B cell (primary cell): ENCODE results near the gene COMMD1. TPM values are rescaled to one million over a fixed set of nuclear protein-coding genes. Genes with fewer than 3 reads are reported as not detected.
"Not testable (repeated sequence)": the region's sequence is repeated elsewhere in the genome, so short reads cannot be mapped to it uniquely, and the experiment has no call there.

Experiments
- ATAC-seq: fragments of 200-7000 bp; cut with Tn5 transposase; one replicate; pipeline ENCODE4 v1.10.0; 2021; ENCODE audit warnings: low read depth, mild to moderate bottlenecking, moderate number of reproducible peaks, moderate library complexity
- CTCF ChIA-PET: fragments of 350-600 bp; sonication (Branson Sonifier 250); formaldehyde crosslinking; loops from one replicate; lab custom pipeline; 2021; ENCODE audit warnings: antibody characterized with exemption, inconsistent platforms; lab: Charles Lee
- POLR2A ChIA-PET: fragments of 350-600 bp; sonication (Branson Sonifier 250); formaldehyde crosslinking; loops from one replicate; lab custom pipeline; 2021; ENCODE audit warnings: antibody characterized with exemption; lab: Charles Lee
- DNase-seq: peaks from one replicate; pipeline ENCODE4 v3.0.0; 2013
- H2AFZ ChIP-seq: 2 replicates; pipeline ENCODE4 v1.6.1; 2012; ENCODE audit warnings: mild to moderate bottlenecking, low read depth, low read length; ENCODE audit not compliant: insufficient read depth, poor library complexity, severe bottlenecking
- H3K27ac ChIP-seq, 2 donors: 1 replicate in 1 of 2; 2 replicates in 1 of 2; pipeline ENCODE4 v1.5.1; 2012 to 2013; ENCODE audit warnings: low read length in 2 of 2, mild to moderate bottlenecking in 2 of 2, moderate library complexity in 1 of 2
- H3K27me3 ChIP-seq, 4 experiments: fragments of 200-600 bp in 1 of 4; sonication (generic) in 1 of 4; replicated peaks in 1 of 4; 1 replicate in 2 of 4; 2 replicates in 2 of 4; pipeline versions ENCODE4 v1.6.1 to v1.7.0; 2013 to 2016; ENCODE audit warnings: low read length in 3 of 4, mild to moderate bottlenecking in 2 of 4, mixed read lengths in 1 of 4, moderate library complexity in 1 of 4; ENCODE audit not compliant: insufficient read depth in 4 of 4, control insufficient read depth in 3 of 4; ENCODE audit errors: control extremely low read depth in 1 of 4
- H3K36me3 ChIP-seq, 2 experiments: replicated peaks in 1 of 2; 1 replicate in 1 of 2; 2 replicates in 1 of 2; pipeline versions ENCODE4 v1.6.1 to v1.7.1; 2013; ENCODE audit warnings: low read length in 1 of 2; ENCODE audit not compliant: insufficient read depth in 2 of 2, control insufficient read depth in 1 of 2; ENCODE audit errors: control extremely low read depth in 1 of 2, extremely low read depth in 1 of 2
- H3K4me1 ChIP-seq, 2 donors: fragments of 200-600 bp in 1 of 2; sonication (generic) in 1 of 2; 1 replicate in 1 of 2; 2 replicates in 1 of 2; pipeline versions ENCODE4 v1.5.1 to v1.6.1; 2013 to 2017; ENCODE audit warnings: low read length in 2 of 2; ENCODE audit not compliant: control insufficient read depth in 2 of 2, insufficient read depth in 2 of 2
- H3K4me2 ChIP-seq: replicated peaks from 2 replicates; pipeline ENCODE3; 2012; ENCODE audit warnings: mild to moderate bottlenecking, low read depth, low read length; ENCODE audit not compliant: poor library complexity, severe bottlenecking
- H3K4me3 ChIP-seq, 5 experiments: fragments of 200-600 bp in 1 of 5; sonication (generic) in 1 of 5; 1 replicate in 3 of 5; 2 replicates in 2 of 5; pipeline versions ENCODE4 v1.5.1 to v1.7.0; 2011 to 2016; ENCODE audit warnings: low read length in 4 of 5, mild to moderate bottlenecking in 4 of 5, low read depth in 2 of 5, control low read depth in 1 of 5, moderate library complexity in 1 of 5; ENCODE audit not compliant: insufficient read depth in 1 of 5; ENCODE audit errors: control extremely low read depth in 1 of 5, extremely low read depth in 1 of 5
- H3K79me2 ChIP-seq: fragments of 200-600 bp; sonication (generic); one replicate; pipeline ENCODE4 v1.6.0; 2016; ENCODE audit warnings: low read length; ENCODE audit not compliant: control insufficient read depth, insufficient read depth
- H3K9ac ChIP-seq: fragments of 200-600 bp; sonication (generic); 2 replicates; pipeline ENCODE4 v1.6.1; 2017; ENCODE audit warnings: mild to moderate bottlenecking, low read length, moderate library complexity
- H3K9me3 ChIP-seq, 3 donors: one replicate each; pipeline versions ENCODE4 v1.6.1 to v1.7.1; 2013; ENCODE audit warnings: low read length in 2 of 3; ENCODE audit not compliant: control insufficient read depth in 2 of 3, insufficient read depth in 1 of 3; ENCODE audit errors: control extremely low read depth in 1 of 3
- H4K20me1 ChIP-seq: 2 replicates; pipeline ENCODE4 v1.6.0; 2012; ENCODE audit warnings: mild to moderate bottlenecking, low read length; ENCODE audit not compliant: insufficient read depth, control insufficient read depth, poor library complexity, severe bottlenecking
- H3K27ac Mint-ChIP-seq: one replicate; pipeline ENCODE4 v1.8.0; 2021; ENCODE audit warnings: mixed read lengths
- H3K27me3 Mint-ChIP-seq: one replicate; pipeline ENCODE4 v1.8.0; 2021; ENCODE audit warnings: mixed read lengths
- H3K4me1 Mint-ChIP-seq: one replicate; pipeline ENCODE4 v1.8.0; 2021; ENCODE audit warnings: mixed read lengths
- H3K4me3 Mint-ChIP-seq: one replicate; pipeline ENCODE4 v1.8.0; 2021; ENCODE audit warnings: mixed read lengths
- H3K9me3 Mint-ChIP-seq: one replicate; pipeline ENCODE4 v1.8.0; 2022; ENCODE audit warnings: mixed read lengths; ENCODE audit not compliant: insufficient read depth
- CTCF ChIP-seq: fragments of 200-600 bp; IDR thresholded peaks from one replicate; pipeline ENCODE4 v1.8.0; 2022; ENCODE audit warnings: antibody characterized with exemption, mild to moderate bottlenecking
- EZH2 ChIP-seq: IDR thresholded peaks from 2 replicates; pipeline ENCODE4 v1.6.1; 2012; ENCODE audit warnings: borderline replicate concordance, low read depth, mild to moderate bottlenecking, moderate library complexity, low read length; ENCODE audit not compliant: insufficient read depth, poor library complexity, severe bottlenecking
- WGBS: methylation state at CpG from one replicate; pipeline ENCODE4 v1.1.5; 2013; ENCODE audit warnings: missing lambda C conversion rate; ENCODE audit not compliant: insufficient coverage; 5-methylcytosine and 5-hydroxymethylcytosine counted together
- intact Hi-C: fragments of 100-400 bp; cut with micrococcal nuclease; formaldehyde crosslinking; loops from one replicate; pipeline ENCODE4 v1.10.0; 2022
- polyA plus RNA-seq: library from polyadenylated mRNA; depleted of rRNA; stranded (reverse); fragments of >200 nt; gene quantifications from 2 replicates; pipeline ENCODE4 v1.2.3, GENCODE V29; 2012
- total RNA-seq, 2 donors: library from RNA; stranded (reverse); fragments of 120-200 nt in 1 of 2; gene quantifications; 1 replicate in 1 of 2; 2 replicates in 1 of 2; pipeline versions ENCODE4 v1.2.3 to v1.2.4, GENCODE V29; 2013 to 2022

COMMD1 gene
- total and polyA plus RNA-seq, 2 donors (not counting 1 experiment from before 2014, with no cell fraction given), result 20.6 to 25.1 TPM

GRCh38 chr2:62119311-62119974, 214.0 kb downstream of the COMMD1 start:
- Histone ChIP-seq H4K20me1 (no peaks in the 10 kb centered on the region), H2AFZ (no peak overlapping the region), H3K9me3 (no peaks in the 10 kb centered on the region), H3K4me3 (no peak overlapping the region), H3K36me3 (no peaks in the 10 kb centered on the region), H3K79me2 (peaks cover 3% of the 10 kb centered on the region), H3K4me2 (no peak overlapping the region), H3K9ac (no peak overlapping the region), H3K27me3 (no peaks in the 10 kb centered on the region), H3K27ac (no peak overlapping the region), H3K4me1 (peaks cover 8 to 11% of the 10 kb centered on the region in 2 donors)
- Mint-ChIP-seq H3K9me3 (peaks cover 2% of the 10 kb centered on the region), H3K27me3 (no peaks in the 10 kb centered on the region), H3K27ac (no peak overlapping the region), H3K4me1 (peaks cover 29% of the 10 kb centered on the region), H3K4me3 (no peak overlapping the region)
- no peak for TF ChIP-seq CTCF
- TF ChIP-seq EZH2, result no peak
- POLR2A ChIA-PET, result no interaction called here
- intact Hi-C loops, result no loop called here
- CTCF ChIA-PET, result interaction anchor here (0.8 kb wide), 1 partner anchor 14 kb away, joined by 5 read pairs; no protein-coding TSS in a partner anchor
- DNase-seq (peak; percentile 31), ATAC-seq (no peak)

GRCh38 chr2:62126239-62126638, 220.8 kb downstream of the COMMD1 start:
- intact Hi-C loops, ATAC-seq, H2AFZ ChIP-seq, H3K4me2 ChIP-seq, H3K79me2 ChIP-seq, H3K9ac ChIP-seq, H3K27me3 Mint-ChIP-seq, H3K27ac ChIP-seq, POLR2A ChIA-PET, H3K27me3 ChIP-seq, H3K4me3 Mint-ChIP-seq, CTCF ChIA-PET, H3K9me3 ChIP-seq, DNase-seq, H3K9me3 Mint-ChIP-seq, H3K27ac Mint-ChIP-seq, H3K36me3 ChIP-seq, H3K4me3 ChIP-seq, H4K20me1 ChIP-seq: not testable (repeated sequence)
- no CpG with 5 or more reads among the region's 2 CpGs for WGBS
- peaks cover 18 to 19% of the 10 kb centered on the region in 2 donors for H3K4me1 ChIP-seq
- peaks cover 44% of the 10 kb centered on the region for H3K4me1 Mint-ChIP-seq
